Sigmoid colon (tissue), 4 donors: ENCODE measurements around the gene TIMM22.

ENCODE experiments used
- CTCF ChIP-seq, 4 experiments: fragments of 450-650 bp in 3 of 4; fragments of 200-600 bp in 1 of 4; IDR thresholded peaks; one replicate each; pipeline ENCODE4 v1.5.1; 2016 to 2019; ENCODE audit warnings: antibody characterized with exemption in 4 of 4, mild to moderate bottlenecking in 3 of 4, moderate library complexity in 2 of 4
- POLR2A ChIP-seq, 2 donors: fragments of 450-650 bp; IDR thresholded peaks; one replicate each; pipeline ENCODE4 v1.6.1; 2016; ENCODE audit warnings: antibody characterized with exemption in 2 of 2, mild to moderate bottlenecking in 2 of 2, moderate library complexity in 2 of 2
- POLR2AphosphoS5 ChIP-seq, 4 donors: sonication (generic); formaldehyde crosslinking; IDR thresholded peaks; one replicate each; pipeline ENCODE4 v1.6.1; 2017; ENCODE audit warnings: antibody characterized with exemption in 4 of 4

- no peak for TF ChIP-seq CTCF (IDR thresholded peaks at IDR 0.05)
- no peak for TF ChIP-seq POLR2A (IDR thresholded peaks at IDR 0.05)
- TF ChIP-seq POLR2AphosphoS5 (IDR thresholded peaks at IDR 0.05) = peak in 1 of 4 donors; percentile 4
These were observed 6.0 kb downstream of the TIMM22 start for GRCh38 chr17:1002771-1003555.
